A549 (cell line): Measurements from ENCODE around the gene SCT. TPM values are rescaled to one million over a fixed set of nuclear protein-coding genes. Genes with fewer than 3 reads are reported as not detected.

Experiments used
- ATAC-seq, 2 experiments: fragments of 200-7000 bp in 1 of 2; fragments of >200 bp in 1 of 2; cut with Nextera tagmentation in 1 of 2; cut with Tn5 transposase in 1 of 2; 3 replicates each; pipeline versions ENCODE4 v1.8.0 to v1.9.1; 2018 to 2020; ENCODE audit warnings: mild to moderate bottlenecking in 1 of 2, moderate library complexity in 1 of 2
- CTCF ChIA-PET: fragments of 300-600 bp; sonication (Branson Sonifier 250); formaldehyde crosslinking; extraction: SDS; loops from one replicate; lab custom pipeline; 2021; ENCODE audit warnings: antibody characterized with exemption, inconsistent platforms; lab: Yijun Ruan, JAX
- POLR2A ChIA-PET: fragments of 350-600 bp; formaldehyde crosslinking; extraction: SDS; loops from one replicate; lab custom pipeline; 2021; ENCODE audit warnings: antibody characterized with exemption, inconsistent platforms; lab: Yijun Ruan, JAX
- DNase-seq, 2 experiments: peaks; one replicate each; pipeline versions ENCODE4 v3.0.0 to v3.0.0-alpha.2; 2011 to 2016; ENCODE audit warnings: low read depth in 1 of 2, low spot score in 1 of 2
- FAIRE-seq: peaks from 2 replicates; lab custom pipeline; 2011; peaks lifted over from hg19 to GRCh38; lab: Jason Lieb, UNC
- H3K27ac ChIP-seq, 2 experiments: fragments of >200 bp; sonication (Bioruptor Twin); formaldehyde crosslinking; 3 replicates each; pipeline ENCODE4 v1.5.1; 2016 to 2017
- H3K4me1 ChIP-seq: fragments of >200 bp; sonication (Bioruptor Twin); formaldehyde crosslinking; 3 replicates; pipeline ENCODE4 v1.6.1; 2016
- H3K4me2 ChIP-seq: fragments of >200 bp; sonication (Bioruptor Twin); formaldehyde crosslinking; 3 replicates; pipeline ENCODE4 v1.6.1; 2016
- H3K4me3 ChIP-seq: fragments of >200 bp; sonication (Bioruptor Twin); formaldehyde crosslinking; 3 replicates; pipeline ENCODE4 v1.5.1; 2016
- H3K9me3 ChIP-seq: fragments of >200 bp; sonication (Bioruptor Twin); formaldehyde crosslinking; 3 replicates; pipeline ENCODE4 v1.6.1; 2016
- EHMT2 ChIP-seq: fragments of 200-600 bp; sonication (generic); IDR thresholded peaks from 2 replicates; pipeline ENCODE4 v1.6.1; 2016; ENCODE audit warnings: antibody characterized with exemption, low read depth, mild to moderate bottlenecking, moderate library complexity
- EP300 ChIP-seq, 2 experiments: fragments of >200 bp; sonication (Bioruptor Twin); formaldehyde crosslinking; IDR thresholded peaks; 2 replicates in 1 of 2; 3 replicates in 1 of 2; pipeline ENCODE4 v1.6.1; 2016 to 2017
- ESRRA ChIP-seq: fragments of 150-350 bp; IDR thresholded peaks from 2 replicates; pipeline ENCODE4 v1.6.1; 2014; ENCODE audit warnings: mild to moderate bottlenecking, low read length, borderline replicate concordance
- FOSB ChIP-seq: fragments of 250-450 bp; sonication (Bioruptor Pico); IDR thresholded peaks from 2 replicates; pipeline ENCODE4 v1.5.0; 2020; ENCODE audit warnings: mild to moderate bottlenecking, moderate library complexity
- FOXS1 ChIP-seq: fragments of 250-450 bp; sonication (Bioruptor Pico); IDR thresholded peaks from 2 replicates; pipeline ENCODE4 v1.5.0; 2020; ENCODE audit warnings: mild to moderate bottlenecking, moderate library complexity
- HDAC2 ChIP-seq: fragments of 200-600 bp; sonication (generic); IDR thresholded peaks from 2 replicates; pipeline ENCODE4 v1.6.1; 2016
- HOXA7 ChIP-seq: fragments of 250-450 bp; sonication (Bioruptor Pico); IDR thresholded peaks from 2 replicates; pipeline ENCODE4 v1.5.0; 2020; ENCODE audit warnings: mild to moderate bottlenecking, moderate library complexity
- JUNB ChIP-seq: fragments of >200 bp; sonication (Bioruptor Twin); formaldehyde crosslinking; IDR thresholded peaks from 2 replicates; pipeline ENCODE4 v1.6.1; 2016
- MAFK ChIP-seq: fragments of 450-650 bp; IDR thresholded peaks from 2 replicates; pipeline ENCODE4 v1.6.1; 2014; ENCODE audit not compliant: partially characterized antibody
- PHF8 ChIP-seq: fragments of 200-600 bp; sonication (generic); IDR thresholded peaks from 2 replicates; pipeline ENCODE4 v1.6.1; 2016; ENCODE audit warnings: low read depth, mild to moderate bottlenecking, antibody characterized with exemption, moderate library complexity, borderline replicate concordance
- POLR2A ChIP-seq: IDR thresholded peaks from 2 replicates; pipeline ENCODE4 v1.6.1; 2012; ENCODE audit warnings: mild to moderate bottlenecking, low read length
- POLR2AphosphoS2 ChIP-seq: conservative IDR thresholded peaks from 2 replicates; pipeline ENCODE4 v1.6.1; 2012; ENCODE audit warnings: low read length, improper control_type of control experiment, inconsistent platforms
- RARB ChIP-seq: fragments of 250-450 bp; sonication (Bioruptor Pico); IDR thresholded peaks from 2 replicates; pipeline ENCODE4 v1.8.0; 2021; ENCODE audit warnings: mild to moderate bottlenecking, moderate library complexity
- RCOR1 ChIP-seq: fragments of 150-350 bp; IDR thresholded peaks from 2 replicates; pipeline ENCODE4 v1.6.1; 2014; ENCODE audit warnings: antibody characterized with exemption, low read length, low read depth
- SMC3 ChIP-seq: fragments of >200 bp; sonication (Bioruptor Twin); formaldehyde crosslinking; IDR thresholded peaks from 3 replicates; pipeline ENCODE4 v1.6.1; 2018; ENCODE audit warnings: inconsistent platforms
- TP53 ChIP-seq: fragments of 250-450 bp; sonication (Bioruptor Pico); IDR thresholded peaks from 2 replicates; pipeline ENCODE4 v1.5.0; 2021; ENCODE audit warnings: mild to moderate bottlenecking, moderate library complexity
- ZC3H11A ChIP-seq: fragments of 450-650 bp; IDR thresholded peaks from 2 replicates; pipeline ENCODE4 v1.6.1; 2014; ENCODE audit warnings: antibody characterized with exemption, mild to moderate bottlenecking
- ZFP36 ChIP-seq: fragments of 450-650 bp; IDR thresholded peaks from 2 replicates; pipeline ENCODE4 v1.6.1; 2014; ENCODE audit warnings: borderline replicate concordance; ENCODE audit not compliant: partially characterized antibody
- ZNF302 ChIP-seq: fragments of 250-450 bp; sonication (Bioruptor Pico); IDR thresholded peaks from 2 replicates; pipeline ENCODE4 v1.9.0; 2021; ENCODE audit warnings: inconsistent platforms, mild to moderate bottlenecking, moderate library complexity
- WGBS: methylation state at CpG from one replicate; pipeline ENCODE4 v1.1.6; 2017; ENCODE audit errors: missing lambda C conversion rate; 5-methylcytosine and 5-hydroxymethylcytosine counted together
- polyA plus RNA-seq, 4 experiments: library from polyadenylated mRNA; depleted of rRNA in 3 of 4; stranded (reverse); fragments of >200 nt; fragmentation: RNase III in 1 of 4; extraction: RNeasy Plus Mini Kit Qiagen cat#74134 plus additional on column Dnase treatment in 1 of 4; gene quantifications; 2 replicates in 3 of 4; 3 replicates in 1 of 4; pipeline ENCODE4 v1.2.3, GENCODE V29; 2011 to 2017
- TF ChIP-seq, protein P1 (sequence below): fragments of >200 bp; sonication (Bioruptor Twin); formaldehyde crosslinking; IDR thresholded peaks from 2 replicates; pipeline ENCODE4 v1.6.1; 2016
- TF ChIP-seq, protein P2 (sequence below): fragments of 250-450 bp; sonication (Bioruptor Pico); IDR thresholded peaks from 2 replicates; pipeline ENCODE4 v1.5.0; 2021; ENCODE audit warnings: mild to moderate bottlenecking, moderate library complexity, borderline replicate concordance
- TF ChIP-seq, protein P3 (sequence below): fragments of 450-650 bp; IDR thresholded peaks from 2 replicates; pipeline ENCODE4 v1.6.1; 2014; ENCODE audit warnings: antibody characterized with exemption
- TF ChIP-seq, protein P4 (sequence below): IDR thresholded peaks from 2 replicates; pipeline ENCODE4 v1.6.1; 2012
- TF ChIP-seq, protein P5 (sequence below): fragments of 250-450 bp; sonication (Bioruptor Pico); IDR thresholded peaks from 2 replicates; pipeline ENCODE4 v1.5.0; 2020; ENCODE audit warnings: low read depth, mild to moderate bottlenecking, moderate library complexity

SCT gene
- polyA plus RNA-seq, 2 of the 4 experiments (the other 2 are of a cell fraction), result not detected

DNA sequence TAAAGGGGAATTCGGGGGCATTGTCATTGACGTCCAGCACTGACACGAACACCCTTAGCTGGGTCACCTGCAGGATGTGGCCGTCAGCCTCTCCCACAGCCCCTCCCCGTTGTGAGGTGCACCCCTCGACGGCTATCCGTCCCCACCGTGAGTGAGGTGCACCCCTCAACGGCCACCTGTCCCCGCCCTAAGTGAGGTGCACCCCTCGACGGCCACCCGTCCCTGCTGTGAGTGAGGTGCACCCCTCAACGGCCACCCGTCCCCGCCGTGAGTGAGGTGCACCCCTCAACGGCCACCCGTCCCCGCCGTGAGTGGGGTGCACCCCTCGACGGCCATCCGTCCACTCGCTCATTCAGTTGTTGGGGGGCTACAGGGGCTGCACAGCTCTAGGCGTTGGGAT lies 5.1 kb downstream of the SCT start:
- Histone ChIP-seq H3K4me1 (peaks cover 21% of the 10 kb centered on the region), H3K9me3 (no peaks in the 10 kb centered on the region), H3K4me2 (no peak overlapping the region), H3K4me3 (no peak overlapping the region), H3K27ac (no peak overlapping the region)
- 87% methylated on average over 23 of the region's 27 CpGs for WGBS
- no peak for DNase-seq
- CTCF ChIA-PET, result no interaction called here
- TF ChIP-seq, protein P1, sequence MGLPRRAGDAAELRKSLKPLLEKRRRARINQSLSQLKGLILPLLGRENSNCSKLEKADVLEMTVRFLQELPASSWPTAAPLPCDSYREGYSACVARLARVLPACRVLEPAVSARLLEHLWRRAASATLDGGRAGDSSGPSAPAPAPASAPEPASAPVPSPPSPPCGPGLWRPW, result no peak
- no peak for TF ChIP-seq FOXS1 (CRISPR knock-in tag)
- TF ChIP-seq, protein P2, sequence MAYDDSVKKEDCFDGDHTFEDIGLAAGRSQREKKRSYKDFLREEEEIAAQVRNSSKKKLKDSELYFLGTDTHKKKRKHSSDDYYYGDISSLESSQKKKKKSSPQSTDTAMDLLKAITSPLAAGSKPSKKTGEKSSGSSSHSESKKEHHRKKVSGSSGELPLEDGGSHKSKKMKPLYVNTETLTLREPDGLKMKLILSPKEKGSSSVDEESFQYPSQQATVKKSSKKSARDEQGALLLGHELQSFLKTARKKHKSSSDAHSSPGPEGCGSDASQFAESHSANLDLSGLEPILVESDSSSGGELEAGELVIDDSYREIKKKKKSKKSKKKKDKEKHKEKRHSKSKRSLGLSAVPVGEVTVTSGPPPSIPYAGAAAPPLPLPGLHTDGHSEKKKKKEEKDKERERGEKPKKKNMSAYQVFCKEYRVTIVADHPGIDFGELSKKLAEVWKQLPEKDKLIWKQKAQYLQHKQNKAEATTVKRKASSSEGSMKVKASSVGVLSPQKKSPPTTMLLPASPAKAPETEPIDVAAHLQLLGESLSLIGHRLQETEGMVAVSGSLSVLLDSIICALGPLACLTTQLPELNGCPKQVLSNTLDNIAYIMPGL (CRISPR knock-in tag), result no peak
- TF ChIP-seq PHF8, result no peak
- no peak for TF ChIP-seq FOSB (CRISPR knock-in tag)
- no peak for TF ChIP-seq ZNF302
- TF ChIP-seq, protein P3, sequence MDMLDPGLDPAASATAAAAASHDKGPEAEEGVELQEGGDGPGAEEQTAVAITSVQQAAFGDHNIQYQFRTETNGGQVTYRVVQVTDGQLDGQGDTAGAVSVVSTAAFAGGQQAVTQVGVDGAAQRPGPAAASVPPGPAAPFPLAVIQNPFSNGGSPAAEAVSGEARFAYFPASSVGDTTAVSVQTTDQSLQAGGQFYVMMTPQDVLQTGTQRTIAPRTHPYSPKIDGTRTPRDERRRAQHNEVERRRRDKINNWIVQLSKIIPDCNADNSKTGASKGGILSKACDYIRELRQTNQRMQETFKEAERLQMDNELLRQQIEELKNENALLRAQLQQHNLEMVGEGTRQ, result no peak
- TF ChIP-seq HDAC2, result no peak
- TF ChIP-seq JUNB, result no peak
- no peak for TF ChIP-seq POLR2A
- POLR2A ChIA-PET, result no interaction called here
- no peak for ATAC-seq
- no peak for FAIRE-seq

DNA sequence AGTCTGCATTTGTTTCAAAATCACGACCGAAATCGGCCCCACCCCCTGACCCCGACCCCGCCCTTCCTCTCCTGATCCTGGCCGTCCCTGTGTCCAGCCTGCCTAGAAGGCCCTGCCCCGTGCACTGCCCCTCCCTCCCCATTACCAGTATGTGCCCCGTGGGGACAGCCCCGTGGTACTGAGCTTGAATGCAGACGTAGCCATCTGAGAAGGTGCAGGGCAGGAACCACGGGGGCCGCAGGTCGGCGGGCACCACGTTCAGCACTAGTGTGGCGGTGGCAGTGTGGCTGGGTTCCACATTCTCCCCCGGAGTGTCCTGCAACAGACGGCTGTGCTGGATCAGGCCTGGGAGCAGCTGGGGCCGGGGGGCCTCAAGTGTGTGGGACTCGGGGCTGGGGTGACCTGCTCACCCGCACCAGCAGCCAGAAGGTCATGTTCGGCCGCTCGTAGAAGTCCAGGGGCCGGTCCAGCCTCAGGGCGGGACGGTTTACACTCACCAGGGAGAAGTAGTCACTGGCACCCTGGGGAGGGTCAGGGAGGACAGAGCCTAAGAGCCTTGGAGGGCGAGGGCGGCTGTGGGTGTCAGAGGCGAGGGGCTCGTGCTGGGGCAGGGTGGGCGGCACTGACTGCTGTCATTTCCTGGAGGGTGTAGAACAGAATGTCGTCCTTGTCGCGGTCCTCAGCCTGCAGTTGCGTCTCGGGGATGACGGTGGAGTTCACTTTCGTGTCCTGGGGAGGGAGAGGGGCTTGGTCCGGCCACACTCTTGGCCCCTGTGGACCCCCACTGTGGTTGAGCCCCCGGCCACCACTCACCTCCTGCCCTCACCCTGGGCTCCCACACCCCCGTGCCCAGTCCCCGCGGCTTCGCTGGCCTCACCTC lies 5.8 kb downstream of the SCT start:
- no peak overlapping the region for H3K4me3 ChIP-seq
- TF ChIP-seq HOXA7 (CRISPR knock-in tag) (no peak), SMC3 (no peak), ZC3H11A (no peak), ESRRA (no peak), EHMT2 (no peak), TP53 (CRISPR knock-in tag) (no peak), EP300 (IDR thresholded peaks at IDR 0.05) (no peak), POLR2AphosphoS2 (no peak), ZFP36 (no peak), RCOR1 (no peak), MAFK (no peak), RARB (no peak)
- TF ChIP-seq, protein P4, sequence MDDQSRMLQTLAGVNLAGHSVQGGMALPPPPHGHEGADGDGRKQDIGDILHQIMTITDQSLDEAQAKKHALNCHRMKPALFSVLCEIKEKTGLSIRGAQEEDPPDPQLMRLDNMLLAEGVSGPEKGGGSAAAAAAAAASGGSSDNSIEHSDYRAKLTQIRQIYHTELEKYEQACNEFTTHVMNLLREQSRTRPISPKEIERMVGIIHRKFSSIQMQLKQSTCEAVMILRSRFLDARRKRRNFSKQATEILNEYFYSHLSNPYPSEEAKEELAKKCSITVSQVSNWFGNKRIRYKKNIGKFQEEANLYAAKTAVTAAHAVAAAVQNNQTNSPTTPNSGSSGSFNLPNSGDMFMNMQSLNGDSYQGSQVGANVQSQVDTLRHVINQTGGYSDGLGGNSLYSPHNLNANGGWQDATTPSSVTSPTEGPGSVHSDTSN, result no peak
- TF ChIP-seq, protein P3, result no peak
- TF ChIP-seq, protein P5, sequence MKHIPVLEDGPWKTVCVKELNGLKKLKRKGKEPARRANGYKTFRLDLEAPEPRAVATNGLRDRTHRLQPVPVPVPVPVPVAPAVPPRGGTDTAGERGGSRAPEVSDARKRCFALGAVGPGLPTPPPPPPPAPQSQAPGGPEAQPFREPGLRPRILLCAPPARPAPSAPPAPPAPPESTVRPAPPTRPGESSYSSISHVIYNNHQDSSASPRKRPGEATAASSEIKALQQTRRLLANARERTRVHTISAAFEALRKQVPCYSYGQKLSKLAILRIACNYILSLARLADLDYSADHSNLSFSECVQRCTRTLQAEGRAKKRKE (CRISPR knock-in tag), result no peak
- 77% methylated on average over 26 of the region's 45 CpGs for WGBS
- no peak overlapping the region for H3K27ac ChIP-seq
- no peaks in the 10 kb centered on the region for H3K9me3 ChIP-seq
- DNase-seq (no peak), ATAC-seq (no peak), FAIRE-seq (no peak)
- H3K4me2 ChIP-seq, result no peak overlapping the region
- ChIA-PET CTCF (no interaction called here), POLR2A (no interaction called here)
- peaks cover 24% of the 10 kb centered on the region for H3K4me1 ChIP-seq
